A673 (cell line): ENCODE data around the gene P2RY6. TPM values are rescaled to one million over a fixed set of nuclear protein-coding genes. Genes with fewer than 3 reads are reported as not detected.

ENCODE experiments used
- Bru-seq: library from RNA; stranded (reverse); fragments of 400-500 nt; gene quantifications from one replicate; lab custom pipeline; 2021; lab: Mats Ljungman, UMichigan
- BruChase-seq, 2 experiments: library from RNA; stranded (reverse); fragments of 400-500 nt; gene quantifications; one replicate each; lab custom pipeline; 2021; lab: Mats Ljungman, UMichigan
- BruUV-seq: library from RNA; stranded (reverse); fragments of 400-500 nt; replicated peaks from 2 replicates; lab custom pipeline; 2021; lab: Mats Ljungman, UMichigan
- CTCF ChIA-PET: fragments of 300-600 bp; sonication (Branson Sonifier 250); formaldehyde crosslinking; loops from one replicate; lab custom pipeline; 2022; ENCODE audit warnings: antibody characterized with exemption; lab: Charles Lee
- POLR2A ChIA-PET: fragments of 300-600 bp; sonication (Branson Sonifier 250); formaldehyde crosslinking; loops from one replicate; lab custom pipeline; 2022; ENCODE audit warnings: antibody characterized with exemption; ENCODE audit not compliant: low non-redundant PET; lab: Charles Lee
- DNase-seq: peaks from one replicate; pipeline ENCODE4 v3.0.0-alpha.2; 2015; ENCODE audit warnings: low spot score
- H3K27ac ChIP-seq: fragments of 200-600 bp; sonication (generic); 2 replicates; pipeline ENCODE4 v1.5.1; 2016; ENCODE audit warnings: mixed run types, low read depth, mild to moderate bottlenecking, mixed read lengths, antibody characterized with exemption, low read length; ENCODE audit not compliant: poor library complexity, severe bottlenecking
- H3K27me3 ChIP-seq: fragments of 200-600 bp; sonication (generic); replicated peaks from 2 replicates; pipeline ENCODE4 v1.6.1; 2017; ENCODE audit warnings: mixed run types, low read depth, mild to moderate bottlenecking, mixed read lengths, antibody characterized with exemption, low read length; ENCODE audit not compliant: insufficient read depth, poor library complexity
- H3K36me3 ChIP-seq: fragments of 200-600 bp; sonication (generic); 2 replicates; pipeline ENCODE4 v1.6.1; 2016; ENCODE audit warnings: mixed run types, mild to moderate bottlenecking, mixed read lengths, antibody characterized with exemption, low read length; ENCODE audit not compliant: insufficient read depth, poor library complexity, severe bottlenecking
- H3K4me1 ChIP-seq: fragments of 200-600 bp; sonication (generic); 2 replicates; pipeline ENCODE4 v1.6.1; 2017; ENCODE audit warnings: mixed run types, mild to moderate bottlenecking, mixed read lengths, antibody characterized with exemption, low read length; ENCODE audit not compliant: insufficient read depth, poor library complexity, severe bottlenecking
- H3K4me3 ChIP-seq: fragments of 200-600 bp; sonication (generic); 2 replicates; pipeline ENCODE4 v1.5.1; 2016; ENCODE audit warnings: low read depth, mixed run types, mild to moderate bottlenecking, mixed read lengths, low read length; ENCODE audit not compliant: poor library complexity, severe bottlenecking
- H3K9me3 ChIP-seq: fragments of 200-600 bp; sonication (generic); 2 replicates; pipeline ENCODE4 v1.6.1; 2016; ENCODE audit warnings: mixed run types, low read depth, mild to moderate bottlenecking, mixed read lengths, antibody characterized with exemption, low read length; ENCODE audit not compliant: poor library complexity, severe bottlenecking
- CTCF ChIP-seq: fragments of 300-800, 200-600 bp; sonication (generic); conservative IDR thresholded peaks from 2 replicates; pipeline ENCODE4 v1.5.1; 2017; ENCODE audit warnings: low read depth, mild to moderate bottlenecking, antibody characterized with exemption, low read length, moderate library complexity, mixed read lengths
- EZH2 ChIP-seq: fragments of 200-600 bp; sonication (generic); IDR thresholded peaks from 2 replicates; pipeline ENCODE4 v1.6.1; 2017; ENCODE audit warnings: borderline replicate concordance, low read depth, mild to moderate bottlenecking, mixed read lengths, antibody characterized with exemption, low read length; ENCODE audit not compliant: poor library complexity, severe bottlenecking
- intact Hi-C: fragments of 100-400 bp; cut with micrococcal nuclease; formaldehyde crosslinking; loops from one replicate; pipeline ENCODE4 v1.10.0; 2022; ENCODE audit not compliant: unreplicated experiment
- long read RNA-seq: library from polyadenylated mRNA; stranded (forward); transcript quantifications from one replicate; pipeline ENCODE4 v2.0.0, GENCODE V29; 2022
- total RNA-seq: library from RNA; stranded (reverse); gene quantifications from 2 replicates; pipeline ENCODE4 v1.2.3, GENCODE V29; 2021

The P2RY6 gene
- 0.43 TPM in 1 of 2 replicates, not detected in the other for total RNA-seq
- percentile 11 among the genes with signal in this experiment for Bru-seq, nascent RNA
- BruChase-seq, experiment 1, labeled RNA remaining after a 2-hour chase: percentile 13 among the genes with signal in this experiment
- BruChase-seq, experiment 2, labeled RNA remaining after a 6-hour chase: percentile 11 among the genes with signal in this experiment
- long read RNA-seq: 0 reads

GRCh38 chr11:73271936-73272679 is at the start of gene P2RY6:
Gene P2RY6, plus strand, starts transcription at chr11:73272338. Its CDS starts 24,181 bp downstream, at chr11:73296519.
- Histone ChIP-seq H3K4me1 (no peaks in the 10 kb centered on the region), H3K27me3 (no peaks in the 10 kb centered on the region), H3K4me3 (no peak within 1 kb of the TSS), H3K36me3 (no peaks in the 10 kb centered on the region), H3K9me3 (no peaks in the 10 kb centered on the region), H3K27ac (no peak within 1 kb of the TSS)
- DNase-seq: peak; percentile 29
- no TSS peak for BruUV-seq
- ChIA-PET POLR2A (interaction anchor here (0.5 kb wide), 1 partner anchor 660 kb away, joined by 10 read pairs; no protein-coding TSS in a partner anchor), CTCF (interaction anchor here (0.6 to 1.3 kb wide), 2 partner anchors 30 to 63 kb away, joined by 3 to 5 read pairs; no protein-coding TSS in a partner anchor)
- no peak for TF ChIP-seq CTCF
- no peak for TF ChIP-seq EZH2
- intact Hi-C loops: no loop called here

- Histone ChIP-seq H3K27ac (no peak overlapping the region), H3K27me3 (peaks cover 3% of the 10 kb centered on the region), H3K4me1 (no peaks in the 10 kb centered on the region), H3K4me3 (no peak overlapping the region), H3K9me3 (no peaks in the 10 kb centered on the region), H3K36me3 (no peaks in the 10 kb centered on the region)
- no peak for TF ChIP-seq CTCF
- no peak for TF ChIP-seq EZH2
- POLR2A ChIA-PET: no interaction called here
- intact Hi-C loops: no loop called here
- DNase-seq: no peak
- CTCF ChIA-PET: no interaction called here
- BruUV-seq: no TSS peak
These were observed 48.0 kb upstream of the P2RY6 start for GRCh38 chr11:73223998-73224730.

- DNase-seq: no peak
- TF ChIP-seq EZH2: no peak
- no peak for TF ChIP-seq CTCF
- no peaks in the 10 kb centered on the region for H3K27me3 ChIP-seq
- no peaks in the 10 kb centered on the region for H3K36me3 ChIP-seq
- BruUV-seq: no TSS peak
- POLR2A ChIA-PET: no interaction called here
- H3K4me1 ChIP-seq: no peaks in the 10 kb centered on the region
- no peak overlapping the region for H3K4me3 ChIP-seq
- H3K9me3 ChIP-seq: no peaks in the 10 kb centered on the region
- CTCF ChIA-PET: no interaction called here
- H3K27ac ChIP-seq: no peak overlapping the region
- intact Hi-C loops: no loop called here
These were observed 47.0 kb upstream of the P2RY6 start for GRCh38 chr11:73225001-73225686.
